Hematopoietic multipotent progenitor cell treated with erythropoietin and hydrocortisone succinate and interleukin-3 and kit ligand, for 15 days (in vitro differentiated cells): ENCODE results near the gene AIF1.

Experiments used
- DNase-seq: peaks from one replicate; pipeline ENCODE4 v3.0.0-alpha.2; 2015; ENCODE audit warnings: low spot score

The AIF1 gene

DNA sequence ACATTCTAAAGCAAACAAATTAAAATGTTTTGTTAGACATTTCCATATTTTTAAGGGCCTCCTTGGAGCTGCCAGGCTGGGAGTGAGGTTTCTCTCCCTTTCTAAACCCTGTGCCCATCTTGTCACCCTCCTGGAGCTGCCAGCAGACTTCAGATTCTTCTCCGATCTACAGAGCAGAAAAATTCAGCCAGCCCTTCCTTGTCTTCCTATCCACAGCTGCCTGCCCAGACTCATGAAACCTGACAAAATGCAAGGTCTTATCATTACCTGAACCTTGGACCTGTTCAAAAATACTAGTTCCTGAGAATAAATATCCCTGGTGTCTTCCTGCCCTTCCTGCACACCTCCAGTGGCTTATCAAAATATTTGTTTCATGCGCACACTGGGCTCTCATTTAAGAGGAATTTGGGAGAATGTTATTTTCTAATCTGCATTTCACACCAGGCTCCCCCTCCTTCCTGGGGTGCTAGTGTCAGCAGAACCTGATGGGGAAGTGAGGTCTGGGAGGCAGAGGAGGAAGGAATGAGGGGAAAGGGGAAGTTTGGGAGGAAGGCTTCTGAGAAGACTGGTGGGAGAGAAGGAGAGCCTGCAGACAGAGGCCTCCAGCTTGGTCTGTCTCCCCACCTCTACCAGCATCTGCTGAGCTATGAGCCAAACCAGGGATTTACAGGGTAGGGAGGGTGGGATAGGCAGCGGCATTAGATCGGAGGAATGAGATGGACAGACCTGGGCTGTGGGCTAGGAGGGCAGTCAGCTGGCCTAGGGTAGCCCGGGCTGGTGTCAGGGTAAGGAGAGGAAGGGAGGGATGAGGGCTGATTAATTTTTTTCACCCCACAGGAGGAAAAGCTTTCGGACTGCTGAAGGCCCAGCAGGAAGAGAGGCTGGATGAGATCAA lies at the start of gene AIF1:
AIF1 (plus strand) TSS at position 551 of the 895 bp plus-strand sequence; CDS start at position 647, 96 bp downstream.
- DNase-seq: no peak

DNA sequence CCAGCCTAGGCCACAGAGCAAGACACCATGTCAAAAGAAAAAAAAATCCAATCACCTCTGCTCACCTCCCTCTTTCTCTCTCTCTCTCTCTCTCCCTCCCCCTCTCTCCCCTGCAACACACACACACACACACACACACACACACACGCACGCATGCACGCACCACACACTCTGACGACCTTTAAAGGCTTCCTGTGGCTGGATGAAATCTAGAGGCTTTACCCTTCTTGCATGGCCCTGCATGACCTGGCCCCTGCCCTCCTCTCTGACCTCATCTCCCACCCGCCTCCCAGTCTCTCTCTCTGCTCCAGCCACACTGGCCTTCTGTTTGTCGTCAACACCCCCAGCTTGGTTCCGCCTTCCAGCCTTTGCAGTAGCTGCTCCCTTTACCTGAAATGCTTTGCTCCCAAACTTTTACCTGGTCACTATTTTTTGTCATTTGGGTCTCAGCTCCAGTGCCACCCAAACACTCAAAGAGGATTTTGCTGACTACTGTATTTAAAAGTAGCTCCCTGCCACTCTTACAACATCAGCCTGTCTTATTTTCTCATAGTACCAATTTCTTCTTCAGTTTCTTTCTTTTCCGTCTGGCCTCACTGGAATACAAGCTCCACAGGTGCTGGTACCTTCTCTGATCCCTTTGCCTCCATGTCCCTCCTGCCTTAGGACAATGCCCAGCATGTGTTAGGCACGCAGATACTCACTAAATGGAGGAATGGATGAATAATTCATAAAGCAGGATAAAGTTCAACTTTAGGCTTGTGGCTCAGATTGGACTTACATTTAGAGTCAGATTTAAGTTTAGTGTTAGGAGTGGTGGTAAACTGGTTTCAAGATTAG lies 47.3 kb upstream of the AIF1 start:
- DNase-seq: no peak

- no peak for DNase-seq
Measured at GRCh38 chr6:31568537-31568961, 46.5 kb upstream of the AIF1 start.

- DNase-seq: no peak
Measured at GRCh38 chr6:31569861-31570536, 45.0 kb upstream of the AIF1 start.

- no peak for DNase-seq
Measured at GRCh38 chr6:31572041-31572911, 42.8 kb upstream of the AIF1 start, which contains the start of gene LTA. Gene LTA, plus strand, starts transcription at chr6:31572289. Its CDS starts 454 bp downstream, at chr6:31572743.

DNA sequence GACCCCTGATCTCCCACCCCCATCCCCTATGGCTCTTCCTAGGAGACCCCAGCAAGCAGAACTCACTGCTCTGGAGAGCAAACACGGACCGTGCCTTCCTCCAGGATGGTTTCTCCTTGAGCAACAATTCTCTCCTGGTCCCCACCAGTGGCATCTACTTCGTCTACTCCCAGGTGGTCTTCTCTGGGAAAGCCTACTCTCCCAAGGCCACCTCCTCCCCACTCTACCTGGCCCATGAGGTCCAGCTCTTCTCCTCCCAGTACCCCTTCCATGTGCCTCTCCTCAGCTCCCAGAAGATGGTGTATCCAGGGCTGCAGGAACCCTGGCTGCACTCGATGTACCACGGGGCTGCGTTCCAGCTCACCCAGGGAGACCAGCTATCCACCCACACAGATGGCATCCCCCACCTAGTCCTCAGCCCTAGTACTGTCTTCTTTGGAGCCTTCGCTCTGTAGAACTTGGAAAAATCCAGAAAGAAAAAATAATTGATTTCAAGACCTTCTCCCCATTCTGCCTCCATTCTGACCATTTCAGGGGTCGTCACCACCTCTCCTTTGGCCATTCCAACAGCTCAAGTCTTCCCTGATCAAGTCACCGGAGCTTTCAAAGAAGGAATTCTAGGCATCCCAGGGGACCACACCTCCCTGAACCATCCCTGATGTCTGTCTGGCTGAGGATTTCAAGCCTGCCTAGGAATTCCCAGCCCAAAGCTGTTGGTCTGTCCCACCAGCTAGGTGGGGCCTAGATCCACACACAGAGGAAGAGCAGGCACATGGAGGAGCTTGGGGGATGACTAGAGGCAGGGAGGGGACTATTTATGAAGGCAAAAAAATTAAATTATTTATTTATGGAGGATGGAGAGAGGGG lies 41.6 kb upstream of the AIF1 start:
- no peak for DNase-seq

DNA sequence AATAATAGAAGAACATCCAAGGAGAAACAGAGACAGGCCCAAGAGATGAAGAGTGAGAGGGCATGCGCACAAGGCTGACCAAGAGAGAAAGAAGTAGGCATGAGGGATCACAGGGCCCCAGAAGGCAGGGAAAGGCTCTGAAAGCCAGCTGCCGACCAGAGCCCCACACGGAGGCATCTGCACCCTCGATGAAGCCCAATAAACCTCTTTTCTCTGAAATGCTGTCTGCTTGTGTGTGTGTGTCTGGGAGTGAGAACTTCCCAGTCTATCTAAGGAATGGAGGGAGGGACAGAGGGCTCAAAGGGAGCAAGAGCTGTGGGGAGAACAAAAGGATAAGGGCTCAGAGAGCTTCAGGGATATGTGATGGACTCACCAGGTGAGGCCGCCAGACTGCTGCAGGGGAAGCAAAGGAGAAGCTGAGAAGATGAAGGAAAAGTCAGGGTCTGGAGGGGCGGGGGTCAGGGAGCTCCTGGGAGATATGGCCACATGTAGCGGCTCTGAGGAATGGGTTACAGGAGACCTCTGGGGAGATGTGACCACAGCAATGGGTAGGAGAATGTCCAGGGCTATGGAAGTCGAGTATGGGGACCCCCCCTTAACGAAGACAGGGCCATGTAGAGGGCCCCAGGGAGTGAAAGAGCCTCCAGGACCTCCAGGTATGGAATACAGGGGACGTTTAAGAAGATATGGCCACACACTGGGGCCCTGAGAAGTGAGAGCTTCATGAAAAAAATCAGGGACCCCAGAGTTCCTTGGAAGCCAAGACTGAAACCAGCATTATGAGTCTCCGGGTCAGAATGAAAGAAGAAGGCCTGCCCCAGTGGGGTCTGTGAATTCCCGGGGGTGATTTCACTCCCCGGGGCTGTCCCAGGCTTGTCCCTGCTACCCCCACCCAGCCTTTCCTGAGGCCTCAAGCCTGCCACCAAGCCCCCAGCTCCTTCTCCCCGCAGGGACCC lies 40.6 kb upstream of the AIF1 start:
- no peak for DNase-seq

GRCh38 chr6:31575335-31575901 lies 39.6 kb upstream of the AIF1 start, which contains the start of gene TNF:
Gene TNF, plus strand, starts transcription at chr6:31575565. Its CDS starts 177 bp downstream, at chr6:31575742.
- no peak for DNase-seq

DNA sequence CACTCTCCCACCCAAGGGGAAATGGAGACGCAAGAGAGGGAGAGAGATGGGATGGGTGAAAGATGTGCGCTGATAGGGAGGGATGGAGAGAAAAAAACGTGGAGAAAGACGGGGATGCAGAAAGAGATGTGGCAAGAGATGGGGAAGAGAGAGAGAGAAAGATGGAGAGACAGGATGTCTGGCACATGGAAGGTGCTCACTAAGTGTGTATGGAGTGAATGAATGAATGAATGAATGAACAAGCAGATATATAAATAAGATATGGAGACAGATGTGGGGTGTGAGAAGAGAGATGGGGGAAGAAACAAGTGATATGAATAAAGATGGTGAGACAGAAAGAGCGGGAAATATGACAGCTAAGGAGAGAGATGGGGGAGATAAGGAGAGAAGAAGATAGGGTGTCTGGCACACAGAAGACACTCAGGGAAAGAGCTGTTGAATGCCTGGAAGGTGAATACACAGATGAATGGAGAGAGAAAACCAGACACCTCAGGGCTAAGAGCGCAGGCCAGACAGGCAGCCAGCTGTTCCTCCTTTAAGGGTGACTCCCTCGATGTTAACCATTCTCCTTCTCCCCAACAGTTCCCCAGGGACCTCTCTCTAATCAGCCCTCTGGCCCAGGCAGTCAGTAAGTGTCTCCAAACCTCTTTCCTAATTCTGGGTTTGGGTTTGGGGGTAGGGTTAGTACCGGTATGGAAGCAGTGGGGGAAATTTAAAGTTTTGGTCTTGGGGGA lies 38.9 kb upstream of the AIF1 start:
- DNase-seq: no peak

- no peak for DNase-seq
Measured at GRCh38 chr6:31576897-31577578, 38.0 kb upstream of the AIF1 start.

DNA sequence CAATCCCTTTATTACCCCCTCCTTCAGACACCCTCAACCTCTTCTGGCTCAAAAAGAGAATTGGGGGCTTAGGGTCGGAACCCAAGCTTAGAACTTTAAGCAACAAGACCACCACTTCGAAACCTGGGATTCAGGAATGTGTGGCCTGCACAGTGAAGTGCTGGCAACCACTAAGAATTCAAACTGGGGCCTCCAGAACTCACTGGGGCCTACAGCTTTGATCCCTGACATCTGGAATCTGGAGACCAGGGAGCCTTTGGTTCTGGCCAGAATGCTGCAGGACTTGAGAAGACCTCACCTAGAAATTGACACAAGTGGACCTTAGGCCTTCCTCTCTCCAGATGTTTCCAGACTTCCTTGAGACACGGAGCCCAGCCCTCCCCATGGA lies 37.5 kb upstream of the AIF1 start:
- DNase-seq: no peak

- DNase-seq: no peak
Measured at GRCh38 chr6:31578184-31579118, 36.6 kb upstream of the AIF1 start.

DNA sequence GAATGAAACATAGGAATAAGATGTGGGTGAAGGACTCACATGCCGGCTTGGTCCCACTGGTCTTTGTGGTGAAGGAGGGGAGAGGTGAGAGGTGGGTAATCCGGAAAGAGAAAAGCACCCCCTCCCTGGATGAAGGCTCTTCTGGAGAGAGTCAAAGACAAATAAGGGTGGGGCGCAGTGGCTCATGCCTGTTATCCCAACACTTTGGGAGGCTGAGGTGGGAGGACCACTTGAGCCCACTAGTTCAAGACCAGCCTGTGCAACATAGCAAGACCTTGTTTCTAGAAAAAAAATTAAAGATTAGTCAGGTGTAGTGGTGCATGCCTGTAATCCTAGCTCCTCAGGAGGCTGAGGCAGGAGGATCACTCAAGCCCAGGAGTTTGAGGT lies 35.9 kb upstream of the AIF1 start:
- no peak for DNase-seq

DNA sequence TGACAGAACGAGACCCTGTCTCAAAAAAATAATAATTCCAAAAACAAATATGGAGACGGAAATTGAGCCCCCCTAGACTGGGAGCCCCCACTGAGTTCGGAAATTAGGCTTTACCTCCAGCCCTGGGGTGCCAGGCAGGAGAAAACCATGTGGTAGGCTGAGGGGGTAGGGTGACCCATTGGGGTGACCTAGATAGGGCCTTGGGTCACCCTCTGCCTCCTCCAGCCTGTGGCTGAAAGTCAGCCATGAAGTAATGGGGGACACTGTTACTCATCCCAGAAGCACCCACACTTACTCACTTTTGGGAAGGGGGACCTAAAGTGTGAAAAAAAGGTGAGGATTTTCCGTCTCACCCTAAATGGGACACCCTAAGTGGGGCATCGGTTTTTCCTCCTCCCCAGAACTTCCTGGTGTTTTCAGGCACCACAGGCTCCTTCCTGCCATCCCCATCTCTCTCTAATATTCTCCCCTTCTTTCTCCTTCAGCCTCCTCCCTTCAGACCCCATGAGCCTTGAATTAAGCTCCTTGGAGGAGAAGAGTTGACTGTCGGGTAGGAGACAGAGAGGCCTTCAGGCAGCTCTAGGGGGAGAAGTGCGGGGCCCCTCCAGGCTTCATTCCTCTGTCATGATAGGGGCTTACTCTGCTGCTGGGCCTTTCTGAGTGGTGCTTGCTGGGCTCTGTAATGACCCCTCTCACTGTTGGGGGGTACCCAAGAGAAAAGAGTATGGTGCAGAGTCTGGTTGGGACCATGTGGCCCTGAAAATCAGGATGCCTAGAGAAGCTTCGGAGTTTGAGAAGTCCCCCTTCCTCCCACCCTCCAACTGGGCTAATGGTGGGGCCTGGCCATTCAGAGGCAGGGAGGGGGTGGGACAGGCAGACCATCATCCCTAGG lies 35.2 kb upstream of the AIF1 start:
- no peak for DNase-seq

GRCh38 chr6:31580438-31580740 lies 34.6 kb upstream of the AIF1 start:
- DNase-seq: no peak
